GM23338 (cell line): Measurements from ENCODE around the gene RTN4IP1. TPM values are rescaled to one million over a fixed set of nuclear protein-coding genes. Genes with fewer than 3 reads are reported as not detected.

Source experiments
- ATAC-seq: fragments of 200-7000 bp; cut with Tn5 transposase; 3 replicates; pipeline ENCODE4 v1.9.1; 2020
- DNase-seq: peaks from one replicate; pipeline ENCODE4 v3.0.0-alpha.2; 2015; ENCODE audit warnings: low spot score
- H2AFZ ChIP-seq: fragments of 200-600 bp; sonication (generic); 2 replicates; pipeline ENCODE4 v1.8.0; 2016; ENCODE audit warnings: antibody characterized with exemption, mild to moderate bottlenecking, moderate library complexity
- H3F3A ChIP-seq: fragments of 200-600 bp; sonication (generic); replicated peaks from 2 replicates; pipeline ENCODE4 v1.8.0; 2017; ENCODE audit warnings: antibody characterized with exemption, mixed run types, low read depth
- H3K27ac ChIP-seq: fragments of 200-600 bp; sonication (generic); 2 replicates; pipeline ENCODE4 v1.6.1; 2016; ENCODE audit warnings: low read depth
- H3K27me3 ChIP-seq: fragments of 200-600 bp; sonication (generic); 2 replicates; pipeline ENCODE4 v1.8.0; 2016; ENCODE audit warnings: mild to moderate bottlenecking, mixed run types, moderate library complexity; ENCODE audit not compliant: insufficient read depth
- H3K36me3 ChIP-seq: fragments of 200-600 bp; sonication (generic); 2 replicates; pipeline ENCODE4 v1.8.0; 2016; ENCODE audit warnings: mild to moderate bottlenecking; ENCODE audit not compliant: insufficient read depth
- H3K4me1 ChIP-seq: fragments of 200-600 bp; sonication (generic); 2 replicates; pipeline ENCODE4 v1.8.0; 2016; ENCODE audit warnings: mild to moderate bottlenecking, moderate library complexity; ENCODE audit not compliant: insufficient read depth
- H3K4me2 ChIP-seq: fragments of 200-600 bp; sonication (generic); 2 replicates; pipeline ENCODE4 v1.7.1; 2017; ENCODE audit warnings: mixed run types
- H3K4me3 ChIP-seq: fragments of 200-600 bp; sonication (generic); 2 replicates; pipeline ENCODE4 v1.6.1; 2016; ENCODE audit warnings: mixed run types
- H3K79me2 ChIP-seq: fragments of 200-600 bp; sonication (generic); replicated peaks from 2 replicates; pipeline ENCODE4 v1.8.0; 2017; ENCODE audit warnings: mild to moderate bottlenecking; ENCODE audit not compliant: insufficient read depth
- H3K9me2 ChIP-seq: fragments of 200-600 bp; sonication (generic); 2 replicates; pipeline ENCODE4 v1.8.0; 2017; ENCODE audit not compliant: insufficient read depth
- H4K20me1 ChIP-seq: fragments of 200-600 bp; sonication (generic); replicated peaks from 2 replicates; pipeline ENCODE4 v1.8.0; 2017; ENCODE audit warnings: mild to moderate bottlenecking; ENCODE audit not compliant: insufficient read depth
- H3K27ac Mint-ChIP-seq: 2 replicates; pipeline ENCODE4 v1.8.0; 2020; ENCODE audit warnings: inconsistent platforms, mild to moderate bottlenecking, moderate library complexity, mixed read lengths
- H3K27me3 Mint-ChIP-seq: 3 replicates; pipeline ENCODE4 v1.8.0; 2022; ENCODE audit warnings: low read depth, mild to moderate bottlenecking, moderate library complexity, mixed read lengths, inconsistent platforms; ENCODE audit not compliant: insufficient read depth, poor library complexity
- H3K36me3 Mint-ChIP-seq: 3 replicates; pipeline ENCODE4 v1.8.0; 2021; ENCODE audit warnings: low read depth, mild to moderate bottlenecking, inconsistent platforms, moderate library complexity, mixed read lengths
- H3K4me1 Mint-ChIP-seq: 3 replicates; pipeline ENCODE4 v1.8.0; 2020; ENCODE audit warnings: mild to moderate bottlenecking, inconsistent platforms, mixed read lengths
- H3K4me3 Mint-ChIP-seq: 3 replicates; pipeline ENCODE4 v1.8.0; 2021; ENCODE audit warnings: moderate library complexity, mild to moderate bottlenecking, inconsistent platforms, mixed read lengths
- H3K9me3 Mint-ChIP-seq: 3 replicates; pipeline ENCODE4 v1.8.0; 2020; ENCODE audit warnings: moderate library complexity, mild to moderate bottlenecking, inconsistent platforms, mixed read lengths
- EZH2 ChIP-seq: fragments of 200-600 bp; sonication (generic); IDR thresholded peaks from one replicate; pipeline ENCODE4 v1.8.0; 2017; ENCODE audit warnings: antibody characterized with exemption, mild to moderate bottlenecking, low read depth; ENCODE audit not compliant: unreplicated experiment
- EZH2phosphoT487 ChIP-seq: fragments of 200-600 bp; sonication (generic); IDR thresholded peaks from one replicate; pipeline ENCODE4 v1.8.1; 2018; ENCODE audit warnings: antibody characterized with exemption; ENCODE audit not compliant: unreplicated experiment
- JUNB ChIP-seq: IDR thresholded peaks from one replicate; pipeline ENCODE4 v1.6.1; 2016; ENCODE audit warnings: antibody characterized with exemption; ENCODE audit not compliant: unreplicated experiment
- NANOG ChIP-seq: IDR thresholded peaks from 2 replicates; pipeline ENCODE4 v1.6.1; 2016; ENCODE audit warnings: antibody characterized with exemption, borderline replicate concordance
- POLR2AphosphoS5 ChIP-seq: IDR thresholded peaks from 2 replicates; pipeline ENCODE4 v1.6.1; 2016; ENCODE audit warnings: antibody characterized with exemption, low read depth
- REST ChIP-seq: IDR thresholded peaks from one replicate; pipeline ENCODE4 v1.6.1; 2018; ENCODE audit warnings: antibody characterized with exemption; ENCODE audit not compliant: unreplicated experiment
- STAT1 ChIP-seq: IDR thresholded peaks from one replicate; pipeline ENCODE4 v1.6.1; 2016; ENCODE audit warnings: antibody characterized with exemption; ENCODE audit not compliant: unreplicated experiment
- ZNF114 ChIP-seq: fragments of 250-450 bp; sonication (Bioruptor Pico); IDR thresholded peaks from 2 replicates; pipeline ENCODE4 v1.5.0; 2020; ENCODE audit warnings: mild to moderate bottlenecking, moderate library complexity
- ZNF331 ChIP-seq: fragments of 250-450 bp; sonication (Bioruptor Pico); IDR thresholded peaks from 2 replicates; pipeline ENCODE4 v1.5.0; 2020; ENCODE audit warnings: low read depth, mild to moderate bottlenecking, moderate library complexity
- polyA plus RNA-seq: library from polyadenylated mRNA; unstranded; fragments of >200 nt; fragmentation: Nextera tagmentation; extraction: Ambion mirVana; gene quantifications from 2 replicates; pipeline ENCODE4 v1.2.1, GENCODE V29; 2016
- total RNA-seq: library from RNA; depleted of rRNA; stranded (reverse); fragments of >200 nt; shearing (Covaris generic); gene quantifications from 2 replicates; pipeline ENCODE4 v1.2.3, GENCODE V29; 2014
- TF ChIP-seq, protein P1 (sequence below), 2 experiments: fragments of 200-600 bp in 1 of 2; sonication (generic) in 1 of 2; conservative IDR thresholded peaks; 2 replicates each; pipeline versions ENCODE4 v1.5.1 to v1.6.1; 2016 to 2017; ENCODE audit warnings: antibody characterized with exemption in 2 of 2, low read depth in 2 of 2, mild to moderate bottlenecking in 2 of 2, moderate library complexity in 1 of 2
- TF ChIP-seq, protein P2 (sequence below): IDR thresholded peaks from 2 replicates; pipeline ENCODE4 v1.6.1; 2016; ENCODE audit warnings: antibody characterized with exemption

Gene RTN4IP1
- total and polyA plus RNA-seq, 2 experiments from 2014 or later, result 14.5 to 17.5 TPM

DNA sequence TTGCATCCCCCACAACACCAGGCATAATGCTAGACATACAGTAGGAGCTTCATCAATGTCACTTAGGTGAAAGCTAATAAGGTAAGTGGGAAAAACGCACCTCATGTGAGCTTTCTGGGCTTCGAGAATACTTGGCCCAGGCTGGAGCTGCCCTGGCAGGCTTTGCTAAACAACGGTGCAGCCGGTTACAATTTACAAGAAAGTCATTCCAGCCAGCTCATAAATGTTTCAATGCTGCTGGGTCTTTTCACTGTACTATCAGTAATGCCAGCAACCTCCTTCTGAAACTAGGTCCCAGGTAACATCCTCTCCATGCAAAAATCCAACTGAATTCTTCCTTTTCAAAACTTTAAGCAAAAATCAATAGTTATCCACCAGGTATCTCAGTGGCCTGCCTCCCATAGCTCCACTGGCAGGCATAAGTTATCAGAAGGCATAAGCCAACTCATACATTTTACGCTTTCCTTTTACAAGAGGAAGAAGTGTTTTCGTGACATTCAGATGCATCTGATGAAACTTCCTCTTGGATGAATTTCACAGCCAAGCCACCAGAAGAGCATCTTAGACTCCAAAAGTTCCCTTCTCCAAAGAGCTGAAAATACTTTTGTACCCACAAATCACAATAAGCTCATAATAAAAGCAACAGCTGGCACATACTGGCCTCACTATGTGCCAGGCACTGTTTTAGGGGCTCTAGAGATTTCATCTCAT is 56.3 kb downstream of the RTN4IP1 start:
- H3K27me3 Mint-ChIP-seq, result no peaks in the 10 kb centered on the region

More for the DNA sequence above, 56.3 kb downstream of the RTN4IP1 start:
- no peaks in the 10 kb centered on the region for H3K79me2 ChIP-seq
- H3K27me3 ChIP-seq, result no peaks in the 10 kb centered on the region
- Mint-ChIP-seq H3K27ac (0 out of 2 replicates have a peak overlapping the region, but pooled peaks have one; percentile 68), H3K36me3 (peaks cover 9% of the 10 kb centered on the region; the same call in 2 of the 3 replicates), H3K4me1 (peaks cover 7% of the 10 kb centered on the region; the same call in 1 of the 3 replicates), H3K9me3 (no peaks in the 10 kb centered on the region), H3K4me3 (no peak overlapping the region)
- ATAC-seq (no peak), DNase-seq (no peak)
- no peaks in the 10 kb centered on the region for H4K20me1 ChIP-seq
- no peak overlapping the region for H3K4me3 ChIP-seq
- H3K9me2 ChIP-seq, result no peaks in the 10 kb centered on the region
- H3F3A ChIP-seq, result no peaks in the 10 kb centered on the region; the same call in 1 of the 2 replicates
- no peak overlapping the region for H3K27ac ChIP-seq
- peaks cover 3% of the 10 kb centered on the region; the same call in 1 of the 2 replicates for H3K36me3 ChIP-seq
- no peak for TF ChIP-seq REST
- no peak for TF ChIP-seq JUNB
- TF ChIP-seq NANOG, result no peak
- TF ChIP-seq STAT1, result no peak
- no peak for TF ChIP-seq ZNF331 (CRISPR knock-in tag)
- no peak for TF ChIP-seq EZH2phosphoT487
- TF ChIP-seq ZNF114, result no peak
- no peak for TF ChIP-seq POLR2AphosphoS5
- TF ChIP-seq, protein P1, sequence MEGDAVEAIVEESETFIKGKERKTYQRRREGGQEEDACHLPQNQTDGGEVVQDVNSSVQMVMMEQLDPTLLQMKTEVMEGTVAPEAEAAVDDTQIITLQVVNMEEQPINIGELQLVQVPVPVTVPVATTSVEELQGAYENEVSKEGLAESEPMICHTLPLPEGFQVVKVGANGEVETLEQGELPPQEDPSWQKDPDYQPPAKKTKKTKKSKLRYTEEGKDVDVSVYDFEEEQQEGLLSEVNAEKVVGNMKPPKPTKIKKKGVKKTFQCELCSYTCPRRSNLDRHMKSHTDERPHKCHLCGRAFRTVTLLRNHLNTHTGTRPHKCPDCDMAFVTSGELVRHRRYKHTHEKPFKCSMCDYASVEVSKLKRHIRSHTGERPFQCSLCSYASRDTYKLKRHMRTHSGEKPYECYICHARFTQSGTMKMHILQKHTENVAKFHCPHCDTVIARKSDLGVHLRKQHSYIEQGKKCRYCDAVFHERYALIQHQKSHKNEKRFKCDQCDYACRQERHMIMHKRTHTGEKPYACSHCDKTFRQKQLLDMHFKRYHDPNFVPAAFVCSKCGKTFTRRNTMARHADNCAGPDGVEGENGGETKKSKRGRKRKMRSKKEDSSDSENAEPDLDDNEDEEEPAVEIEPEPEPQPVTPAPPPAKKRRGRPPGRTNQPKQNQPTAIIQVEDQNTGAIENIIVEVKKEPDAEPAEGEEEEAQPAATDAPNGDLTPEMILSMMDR (conservative IDR thresholded peaks at IDR 0.05; ENCODE audit: low read depth in 2 of 2), result no peak
- TF ChIP-seq EZH2, result no peak
- TF ChIP-seq, protein P2, sequence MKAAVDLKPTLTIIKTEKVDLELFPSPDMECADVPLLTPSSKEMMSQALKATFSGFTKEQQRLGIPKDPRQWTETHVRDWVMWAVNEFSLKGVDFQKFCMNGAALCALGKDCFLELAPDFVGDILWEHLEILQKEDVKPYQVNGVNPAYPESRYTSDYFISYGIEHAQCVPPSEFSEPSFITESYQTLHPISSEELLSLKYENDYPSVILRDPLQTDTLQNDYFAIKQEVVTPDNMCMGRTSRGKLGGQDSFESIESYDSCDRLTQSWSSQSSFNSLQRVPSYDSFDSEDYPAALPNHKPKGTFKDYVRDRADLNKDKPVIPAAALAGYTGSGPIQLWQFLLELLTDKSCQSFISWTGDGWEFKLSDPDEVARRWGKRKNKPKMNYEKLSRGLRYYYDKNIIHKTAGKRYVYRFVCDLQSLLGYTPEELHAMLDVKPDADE, result no peak
- no peak overlapping the region for H3K4me2 ChIP-seq
- no peaks in the 10 kb centered on the region for H3K4me1 ChIP-seq
- no peak overlapping the region for H2AFZ ChIP-seq
